GM21528 (cell line): ENCODE data around the gene LZTFL1.

ENCODE experiments used
- ATAC-seq: cut with Tn5 transposase; IDR thresholded peaks from one replicate; pipeline ENCODE4 v1.9.1; 2021; ENCODE audit warnings: mild to moderate bottlenecking, moderate library complexity; ENCODE audit not compliant: unreplicated experiment, low FRiP score

Gene LZTFL1

DNA sequence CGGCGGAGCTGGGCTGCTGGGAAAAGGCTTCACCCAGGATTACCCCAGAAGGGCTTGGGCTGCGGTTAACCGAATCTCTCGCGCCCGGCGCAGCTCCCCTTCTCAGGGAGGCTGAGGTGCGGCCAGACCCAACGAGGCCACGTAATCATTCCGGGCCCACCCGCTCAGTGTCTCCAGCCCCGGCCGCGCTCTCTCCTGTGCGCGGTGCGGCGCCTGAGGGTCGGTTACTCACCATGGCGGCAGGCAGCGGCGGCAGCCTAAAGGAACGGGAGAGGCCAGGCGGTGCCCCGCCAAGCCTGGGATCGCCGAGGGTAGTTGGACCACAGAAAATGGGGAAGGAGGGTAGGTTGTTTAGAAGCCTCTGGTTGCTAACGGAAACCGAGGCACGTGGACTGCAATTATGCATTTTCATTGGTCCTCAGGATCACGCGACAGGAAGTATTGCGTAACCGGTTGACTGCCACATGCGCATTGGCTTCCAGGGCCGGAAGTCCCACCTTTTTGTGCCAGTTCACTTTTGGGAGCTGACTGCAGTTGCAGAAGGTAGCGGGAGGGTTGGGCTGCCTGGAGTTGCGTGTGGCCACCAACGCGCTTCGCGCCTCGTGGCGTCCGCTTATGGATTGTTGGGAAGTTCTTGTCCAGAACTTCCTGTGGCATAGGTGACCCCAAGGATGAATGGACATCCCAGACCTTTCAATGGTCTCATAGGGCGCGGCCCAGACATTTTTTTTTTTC lies at the start of gene LZTFL1:
Gene LZTFL1 (minus strand): TSS at position 363 of the 735 bp plus-strand sequence. CDS start 128 bp downstream, at position 235.
- ATAC-seq, result peak; percentile 84

- no peak for ATAC-seq
Measured at GRCh38 chr3:45890405-45890804, 48.5 kb upstream of the LZTFL1 start.

DNA sequence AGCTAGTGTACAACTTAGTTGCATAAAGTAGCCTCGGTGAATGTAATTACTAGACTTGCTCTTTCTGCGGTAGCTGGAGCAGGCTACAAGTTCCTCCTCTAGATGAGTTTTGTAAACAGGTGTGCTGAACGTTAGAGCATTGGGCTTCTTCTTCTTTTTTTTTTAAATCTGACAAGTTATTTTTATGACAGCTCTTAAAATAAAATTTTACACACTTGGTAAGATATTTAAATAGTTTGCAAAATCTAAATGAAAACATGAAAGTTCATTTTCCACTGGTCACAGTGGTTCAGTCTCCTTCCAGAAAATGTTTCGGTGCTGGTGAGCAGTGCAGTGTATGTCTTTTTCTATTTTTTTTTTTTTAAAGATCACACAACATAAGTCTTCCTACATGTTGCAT lies 47.4 kb upstream of the LZTFL1 start:
- no peak for ATAC-seq

GRCh38 chr3:45887759-45888511 lies 46.0 kb upstream of the LZTFL1 start:
- ATAC-seq, result no peak

DNA sequence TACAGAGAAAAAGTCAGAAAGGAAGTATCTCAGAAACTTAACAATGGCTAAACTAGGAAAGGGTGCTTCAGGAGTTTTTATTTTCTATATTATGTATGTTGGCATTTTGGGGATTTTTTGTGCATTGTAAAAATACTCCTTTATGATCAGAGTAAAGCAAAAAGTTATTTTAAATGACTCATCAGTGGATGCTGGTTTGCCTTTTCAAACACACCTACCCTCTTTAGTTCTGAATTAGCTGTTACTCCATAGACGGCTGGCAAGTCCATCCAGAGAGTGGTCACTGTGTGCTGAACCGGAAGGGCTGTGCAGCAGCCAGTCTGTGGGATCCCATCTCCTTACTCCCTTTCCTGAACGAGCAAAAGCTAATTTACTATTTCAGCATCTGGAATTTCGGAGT lies 45.4 kb upstream of the LZTFL1 start:
- ATAC-seq, result no peak

GRCh38 chr3:45885979-45886705 lies 44.2 kb upstream of the LZTFL1 start, which contains the start of gene CCR9:
TSS of gene CCR9 (plus strand) at chr3:45886543. CDS start at chr3:45894934, 8,391 bp downstream.
- ATAC-seq, result no peak

- no peak for ATAC-seq
Measured at GRCh38 chr3:45884368-45885201, 42.7 kb upstream of the LZTFL1 start.

GRCh38 chr3:45881078-45882022 lies 39.4 kb upstream of the LZTFL1 start:
- no peak for ATAC-seq

- ATAC-seq, result no peak
Measured at GRCh38 chr3:45880725-45881077, 38.8 kb upstream of the LZTFL1 start.

DNA sequence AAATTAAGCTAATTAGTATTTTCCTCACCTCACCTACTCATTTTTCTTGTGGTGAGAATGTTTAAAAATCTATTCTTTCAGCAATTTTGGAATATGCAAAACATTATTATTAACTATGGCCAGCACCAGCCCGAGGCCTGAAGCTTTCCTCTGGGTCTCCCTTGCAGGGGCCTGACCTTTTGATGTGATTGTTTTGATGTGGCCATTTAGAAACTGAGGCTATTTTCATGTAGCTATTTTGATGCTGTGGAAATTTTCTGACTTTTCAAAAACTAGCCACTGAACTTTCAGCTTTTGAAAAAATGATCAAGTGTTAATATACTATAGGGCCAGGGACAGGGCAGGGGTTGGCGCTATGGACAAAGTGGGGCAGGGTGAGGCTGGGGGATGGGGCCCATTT lies 36.2 kb upstream of the LZTFL1 start:
- no peak for ATAC-seq

GRCh38 chr3:45874677-45875346 lies 32.9 kb upstream of the LZTFL1 start:
- ATAC-seq, result no peak

GRCh38 chr3:45873638-45874037 lies 31.7 kb upstream of the LZTFL1 start:
- no peak for ATAC-seq

- ATAC-seq, result no peak
Measured at GRCh38 chr3:45873036-45873435, 31.1 kb upstream of the LZTFL1 start.

GRCh38 chr3:45872569-45872968 lies 30.6 kb upstream of the LZTFL1 start:
- ATAC-seq, result no peak

DNA sequence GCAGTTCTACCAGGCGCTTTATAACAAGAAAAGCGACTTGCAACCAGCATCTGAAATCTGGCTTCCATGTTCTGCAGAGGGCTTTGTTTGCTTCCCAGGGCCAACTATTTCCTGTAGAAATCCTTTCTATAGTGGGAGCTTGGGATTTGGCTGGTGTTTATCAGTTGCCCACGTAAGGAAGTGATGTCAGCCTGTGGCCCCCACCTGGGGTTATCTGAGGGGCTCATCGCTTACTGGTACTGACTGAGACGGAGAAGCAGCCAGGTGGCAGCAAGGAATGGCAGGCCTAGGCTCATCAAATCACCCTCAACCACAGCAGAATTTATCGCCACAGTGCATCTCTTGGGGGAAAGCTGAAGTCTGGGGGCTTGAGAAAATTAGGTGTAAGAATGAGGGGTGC lies 29.9 kb upstream of the LZTFL1 start:
- ATAC-seq, result no peak

- no peak for ATAC-seq
Measured at GRCh38 chr3:45870099-45870498, 28.2 kb upstream of the LZTFL1 start.

DNA sequence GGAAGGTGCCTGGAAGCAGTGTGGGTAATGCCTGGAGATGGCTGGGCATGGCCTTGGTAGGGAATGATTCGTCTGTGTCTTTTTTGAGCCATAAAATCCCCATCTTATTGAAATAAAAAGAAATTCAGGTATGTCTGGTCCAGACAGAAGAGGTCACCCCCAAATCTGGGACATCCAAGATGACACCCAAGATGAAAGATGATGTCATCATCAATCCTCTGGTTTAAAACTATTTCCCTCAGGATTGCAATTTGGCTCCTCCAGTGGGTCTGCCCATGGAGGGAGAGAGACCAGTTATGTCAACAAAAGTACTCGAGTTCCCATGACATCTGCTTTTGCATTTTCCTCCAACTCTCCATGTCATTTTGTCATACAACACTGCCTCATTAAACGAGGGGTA lies 27.7 kb upstream of the LZTFL1 start:
- no peak for ATAC-seq

DNA sequence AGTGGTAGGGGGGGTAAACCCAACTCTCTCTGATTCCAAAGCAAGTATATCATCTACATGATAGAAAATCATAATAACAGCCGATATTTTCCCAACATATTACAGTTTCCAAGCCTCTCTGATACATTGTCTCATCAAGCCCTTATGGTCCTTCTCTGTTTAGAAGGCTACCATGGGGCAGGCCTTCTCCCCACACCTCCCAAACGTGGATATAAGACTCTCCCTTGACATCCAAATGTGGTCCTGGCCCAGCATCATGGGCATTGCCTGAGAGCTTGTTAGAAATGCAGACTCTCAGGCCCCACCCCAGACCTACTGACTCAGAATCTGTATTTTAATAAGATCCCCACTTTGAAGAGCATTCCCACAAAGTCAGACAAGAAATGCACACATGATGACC lies 26.7 kb upstream of the LZTFL1 start:
- no peak for ATAC-seq

- no peak for ATAC-seq
Measured at GRCh38 chr3:45868213-45868612, 26.3 kb upstream of the LZTFL1 start.
